ACHN (cell line): ENCODE measurements around the gene KCNIP4.
"Not testable (repeated sequence)": the region's sequence is repeated elsewhere in the genome, so short reads cannot be mapped to it uniquely, and the experiment has no call there.

ENCODE experiments used
- DNase-seq: peaks from one replicate; pipeline ENCODE4 v3.0.0-alpha.2; 2015
- in situ Hi-C: cut with HindIII; loops from 2 replicates; pipeline ENCODE4 v1.10.0; 2017; ENCODE audit warnings: low sequenced_read_pairs, low pct_ligation_motif_present, low pct_unique_long_range_greater_than_20kb

Gene KCNIP4

DNA sequence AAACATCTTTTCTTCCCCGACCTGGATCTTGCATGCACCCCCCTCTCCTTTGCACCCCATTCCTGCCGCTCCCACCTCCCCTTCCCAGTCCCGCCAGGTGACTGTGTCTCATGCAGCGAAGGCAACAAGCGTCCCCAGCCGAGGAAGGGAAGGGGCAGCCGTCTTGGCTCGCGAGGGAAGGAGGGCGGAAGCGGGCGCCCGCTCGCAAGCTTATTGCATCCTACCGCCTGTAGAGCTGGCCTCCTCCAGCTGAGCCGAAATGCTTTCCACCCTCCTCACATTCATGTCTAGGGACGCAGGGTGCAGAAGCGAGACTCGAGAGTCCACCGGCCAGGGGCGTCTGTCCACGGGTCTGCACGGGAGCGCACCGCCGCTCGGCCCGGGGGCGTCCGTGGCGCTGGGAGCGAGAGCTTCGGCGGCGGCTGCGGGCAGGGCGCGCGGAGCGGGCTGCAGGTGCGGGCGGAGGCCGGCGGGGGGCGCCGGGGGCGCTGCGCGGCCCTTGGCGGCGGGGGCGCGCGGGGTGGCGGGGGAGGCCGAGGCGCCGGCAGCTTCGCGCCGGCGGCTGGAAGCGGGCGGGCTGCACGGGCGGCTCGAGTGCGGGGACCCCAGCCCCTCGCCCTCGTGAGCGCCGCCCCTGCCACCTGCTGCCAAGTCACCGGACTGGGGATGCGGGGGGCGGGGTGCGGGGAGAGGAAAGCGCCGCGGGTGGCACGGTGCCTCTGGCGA is at the start of gene KCNIP4:
TSS of gene KCNIP4 (minus strand) at position 426 of the 726 bp plus-strand sequence.
- DNase-seq = peak; percentile 32

GRCh38 chr4:21996618-21997017 is 48.0 kb upstream of the KCNIP4 start:
- in situ Hi-C loops = not testable (repeated sequence)

More for the DNA sequence above, at the start of gene KCNIP4:
- in situ Hi-C loops = no loop called here

DNA sequence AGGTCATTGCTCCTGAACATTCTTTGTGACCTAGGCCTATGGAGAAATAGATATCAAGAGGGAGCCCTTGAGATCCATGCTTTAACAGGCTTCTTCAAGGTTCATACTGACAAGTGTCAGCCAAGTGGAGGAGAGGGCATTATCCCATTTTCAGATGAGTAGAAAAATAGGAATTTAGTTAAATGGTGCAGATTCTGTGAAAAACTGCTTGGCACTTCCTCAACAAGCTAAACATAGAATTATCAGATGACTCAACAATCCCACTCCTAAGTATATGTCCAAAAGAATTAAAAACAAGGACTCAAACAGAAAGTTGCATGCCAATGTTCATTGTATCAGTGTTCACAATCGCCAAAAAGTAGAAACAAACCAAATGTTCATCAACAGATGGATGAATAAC is 43.8 kb upstream of the KCNIP4 start:
- in situ Hi-C loops = no loop called here

More at GRCh38 chr4:21996618-21997017, 48.0 kb upstream of the KCNIP4 start:
- not testable (repeated sequence) for DNase-seq

DNA sequence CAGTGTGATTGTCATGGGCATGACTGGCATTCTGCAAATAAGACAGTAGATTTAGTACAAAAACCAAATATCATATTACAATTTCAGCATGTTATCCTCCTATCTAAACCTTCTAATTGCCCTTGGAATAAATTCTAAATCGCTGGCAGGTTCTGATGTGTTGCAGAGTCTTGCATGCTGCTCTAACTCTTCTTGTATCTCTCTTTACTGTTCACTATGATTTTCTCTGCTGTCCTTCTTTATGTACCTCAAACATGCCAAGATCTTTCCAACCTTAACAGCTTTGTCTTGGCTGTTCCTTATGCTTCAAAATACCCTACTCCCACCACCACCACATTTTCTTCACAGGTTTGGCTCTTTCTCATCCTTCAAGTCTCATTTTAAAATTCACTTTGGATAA is 43.0 kb upstream of the KCNIP4 start:
- no peak for DNase-seq
- in situ Hi-C loops = no loop called here

More for the DNA sequence above, 43.8 kb upstream of the KCNIP4 start:
- DNase-seq = no peak

GRCh38 chr4:21991050-21991449 is 42.5 kb upstream of the KCNIP4 start:
- in situ Hi-C loops = no loop called here

DNA sequence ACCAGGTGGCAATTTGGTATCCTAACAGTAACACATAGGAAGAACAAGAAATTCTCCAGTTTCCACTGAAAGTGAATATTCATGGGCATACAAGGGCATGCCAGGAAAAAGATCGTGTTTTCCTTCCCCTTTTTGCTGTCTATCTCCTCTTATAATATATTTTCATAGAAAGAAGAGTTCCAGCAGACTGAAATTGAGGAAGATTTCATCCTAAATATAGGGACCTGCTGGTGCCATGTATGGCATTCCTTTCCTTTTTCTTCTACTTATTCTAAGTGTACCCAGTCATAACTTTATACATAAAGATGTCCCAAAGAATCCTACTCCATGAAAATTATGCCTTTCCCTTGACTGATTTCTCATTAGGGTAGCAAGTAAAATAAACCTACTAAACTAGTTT is 40.8 kb upstream of the KCNIP4 start:
- no peak for DNase-seq
- in situ Hi-C loops = no loop called here

More at GRCh38 chr4:21991050-21991449, 42.5 kb upstream of the KCNIP4 start:
- no peak for DNase-seq

DNA sequence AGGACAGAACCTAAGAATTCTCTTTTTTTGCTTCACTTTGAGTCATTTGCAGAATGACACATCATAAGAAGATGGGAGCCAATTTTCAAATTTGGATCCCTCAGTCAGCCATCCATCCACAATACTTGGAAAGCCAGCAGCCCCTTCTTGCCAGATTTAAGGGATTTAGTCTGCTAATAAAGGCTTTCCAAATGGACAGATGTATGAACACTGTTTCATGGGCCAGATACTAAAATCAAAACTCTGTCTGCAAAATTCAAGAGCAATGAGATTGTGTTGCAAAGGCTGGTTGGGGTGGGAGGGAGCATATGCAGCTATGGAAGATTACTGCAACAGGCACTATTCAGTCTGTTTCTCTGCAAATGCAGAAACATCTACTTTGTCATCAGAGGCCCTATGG is 37.7 kb upstream of the KCNIP4 start:
- DNase-seq = no peak
- in situ Hi-C loops = no loop called here

GRCh38 chr4:21982087-21982486 is 33.5 kb upstream of the KCNIP4 start:
- DNase-seq = no peak
- in situ Hi-C loops = no loop called here

- in situ Hi-C loops = no loop called here
- no peak for DNase-seq
Measured at GRCh38 chr4:21979196-21979595, 30.6 kb upstream of the KCNIP4 start.

GRCh38 chr4:21976166-21976565 is 27.6 kb upstream of the KCNIP4 start:
- in situ Hi-C loops = no loop called here
- no peak for DNase-seq

DNA sequence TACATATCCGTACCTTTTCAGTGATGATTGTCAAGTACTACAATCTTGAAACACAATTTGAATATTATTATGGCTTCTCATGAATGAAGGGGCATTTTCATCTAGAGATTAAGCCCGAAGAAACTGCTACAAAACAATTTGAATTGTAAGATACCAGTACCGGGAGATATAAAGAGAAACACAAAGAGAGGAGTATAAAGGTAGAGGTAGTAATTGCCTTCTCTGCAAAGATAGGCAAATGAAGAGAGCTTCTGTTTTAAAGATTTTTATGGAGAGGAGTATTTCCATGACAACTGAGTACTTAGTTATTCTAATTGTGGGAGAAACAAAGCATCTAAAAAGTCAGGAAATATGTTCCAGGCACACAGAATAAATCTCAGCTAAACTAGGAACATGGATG is 25.3 kb upstream of the KCNIP4 start:
- no peak for DNase-seq
- in situ Hi-C loops = no loop called here

DNA sequence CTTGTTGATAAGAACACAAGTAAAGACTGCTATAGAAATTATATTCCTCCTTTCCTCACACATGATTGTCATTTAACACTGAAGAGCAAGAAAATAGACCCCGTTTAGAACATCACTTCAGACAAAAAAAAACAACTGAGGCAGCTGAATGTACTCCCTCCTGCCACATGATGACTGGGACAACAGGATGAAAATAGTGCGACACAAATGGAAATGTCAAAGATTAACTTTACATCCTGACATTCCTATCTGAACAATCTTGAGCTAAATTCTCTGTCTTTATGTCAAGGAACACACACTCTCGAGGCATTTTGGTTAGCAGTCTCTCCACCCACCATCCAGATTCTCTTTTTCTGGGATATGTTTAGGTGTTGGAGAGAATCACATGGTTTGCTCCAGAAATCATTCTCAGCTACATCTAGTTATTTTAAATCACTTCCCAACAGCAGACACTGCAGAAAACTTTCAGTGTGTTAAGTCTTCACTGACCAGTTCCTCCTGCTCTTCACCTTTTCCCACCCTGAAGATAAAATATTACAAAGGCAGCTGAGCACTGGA is 16.3 kb upstream of the KCNIP4 start:
- in situ Hi-C loops = no loop called here
- DNase-seq = no peak

DNA sequence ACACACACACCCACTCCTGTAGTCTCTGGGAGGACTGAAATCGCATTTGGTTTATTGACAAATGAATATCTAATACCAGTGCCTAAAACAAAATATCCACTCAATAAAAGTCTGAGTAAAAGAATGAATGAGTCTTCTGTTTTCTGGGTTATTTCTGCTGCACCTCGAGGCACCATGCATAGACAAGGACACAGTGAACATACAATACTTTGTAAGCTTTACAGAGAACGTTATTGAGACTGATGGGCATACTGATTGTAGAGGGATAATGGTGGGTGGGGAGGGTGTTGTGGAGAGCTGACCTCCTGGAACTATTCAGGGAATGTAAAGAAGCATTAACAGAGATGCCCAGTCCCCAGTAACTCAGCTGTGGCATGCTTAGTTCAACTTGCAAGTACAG is 14.1 kb upstream of the KCNIP4 start:
- no peak for DNase-seq
- in situ Hi-C loops = no loop called here

DNA sequence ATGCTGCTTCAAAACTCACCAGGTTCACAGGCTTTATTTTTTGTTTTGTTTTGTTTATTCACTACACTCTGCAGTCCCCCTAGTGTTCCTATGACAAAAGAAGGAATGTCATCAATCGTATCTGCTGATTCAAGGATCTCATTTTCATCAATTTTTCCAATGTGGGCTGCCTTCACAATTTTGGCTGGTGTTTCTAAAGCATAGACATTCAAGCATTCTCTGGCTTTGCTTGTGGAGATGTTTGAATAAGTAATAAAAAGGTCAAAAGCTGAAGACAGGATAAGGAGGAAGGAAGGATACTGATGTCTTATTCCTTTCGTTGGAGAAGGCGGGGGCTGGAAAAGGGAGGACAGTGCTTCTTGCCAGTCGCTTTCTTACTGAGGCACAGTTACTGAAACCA is 12.2 kb upstream of the KCNIP4 start:
- in situ Hi-C loops = no loop called here
- DNase-seq = no peak

DNA sequence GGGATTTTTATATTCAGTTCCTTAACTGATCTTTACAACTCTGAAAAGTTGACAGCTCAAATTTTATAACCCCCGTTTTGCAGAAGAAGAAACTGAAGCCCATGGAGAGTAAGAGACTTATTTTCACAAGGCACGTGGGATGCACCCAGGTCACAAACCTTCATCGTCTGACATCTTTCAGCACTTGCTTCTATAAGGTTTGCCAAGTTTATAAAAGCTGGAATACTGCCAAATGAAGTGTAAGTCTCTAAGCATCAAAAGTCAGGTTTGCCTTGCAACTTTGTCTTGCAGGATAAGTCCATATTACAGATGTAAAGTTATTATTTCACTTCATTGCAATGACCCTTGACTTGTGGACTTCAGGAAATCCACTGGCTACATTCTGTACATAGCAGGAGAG is 6.3 kb upstream of the KCNIP4 start:
- no peak for DNase-seq
- in situ Hi-C loops = no loop called here

DNA sequence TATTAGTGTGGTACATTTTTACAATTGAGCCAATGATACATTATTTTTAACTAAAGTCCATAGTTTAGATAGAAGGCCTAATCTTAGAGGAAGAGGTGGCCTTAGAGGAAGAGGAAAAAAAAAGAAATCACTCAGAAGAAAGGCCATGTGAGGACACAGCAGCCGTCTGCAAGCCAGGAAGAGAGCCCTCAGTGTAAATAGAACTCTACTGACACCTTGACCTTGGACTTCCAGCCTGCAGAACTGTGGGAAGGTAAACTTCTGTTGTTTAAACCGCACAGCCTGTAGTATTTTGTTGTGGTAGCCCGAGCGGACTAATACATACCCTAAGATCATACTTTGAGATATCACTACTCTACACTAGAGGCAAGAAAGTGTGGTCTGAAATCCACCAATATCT is 5.1 kb upstream of the KCNIP4 start:
- no peak for DNase-seq
- in situ Hi-C loops = no loop called here

DNA sequence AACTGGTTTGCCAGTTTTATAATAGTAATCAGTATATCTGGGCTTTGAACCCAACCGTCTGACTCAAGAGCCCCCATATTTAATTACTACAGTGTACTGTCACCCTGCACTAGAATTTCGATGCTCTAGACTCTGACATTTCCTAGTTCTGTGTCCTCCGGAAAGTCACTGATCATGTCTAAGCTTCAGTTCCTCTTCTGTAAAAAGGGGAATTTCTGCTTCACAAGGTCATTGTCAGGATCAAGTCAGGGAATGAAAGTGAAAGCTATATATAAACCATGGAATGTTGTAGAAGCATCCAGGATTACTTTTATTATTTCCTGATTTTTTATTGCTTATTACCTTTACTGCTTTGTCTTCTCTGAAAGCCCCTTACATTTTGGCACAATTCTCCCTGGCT is 4.0 kb upstream of the KCNIP4 start:
- in situ Hi-C loops = no loop called here
- no peak for DNase-seq

DNA sequence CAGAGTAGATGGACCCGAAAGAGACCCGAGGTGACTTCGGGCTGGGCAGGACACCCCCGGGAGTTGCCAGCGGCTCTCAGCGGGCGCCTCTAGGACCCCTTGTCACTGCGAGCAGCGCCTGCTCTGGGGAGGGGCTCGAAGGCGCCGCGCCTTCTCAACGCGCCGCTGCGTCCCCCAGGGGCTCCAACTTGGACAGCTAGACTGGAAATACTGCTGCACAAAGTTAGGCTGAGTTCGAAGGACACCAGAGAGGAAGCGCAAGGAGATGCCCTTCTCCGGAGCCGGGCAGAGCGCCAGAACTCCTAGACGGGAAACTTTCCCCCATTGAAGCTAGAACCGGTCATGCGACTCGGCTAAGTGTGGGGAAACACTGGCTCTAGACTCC is 493 bp upstream of the KCNIP4 start:
- in situ Hi-C loops = no loop called here
- peak; percentile 27 for DNase-seq

GRCh38 chr4:21947791-21948346 is 703 bp downstream of the KCNIP4 start:
- no peak for DNase-seq
- in situ Hi-C loops = no loop called here

- no peak for DNase-seq
- in situ Hi-C loops = no loop called here
Measured at GRCh38 chr4:21946858-21947257, 1.7 kb downstream of the KCNIP4 start.
